B cell (primary cell): ENCODE results near the gene MRPL14. TPM values are rescaled to one million over a fixed set of nuclear protein-coding genes. Genes with fewer than 3 reads are reported as not detected.

Source experiments
- ATAC-seq: fragments of 200-7000 bp; cut with Tn5 transposase; one replicate; pipeline ENCODE4 v1.10.0; 2021; ENCODE audit warnings: low read depth, mild to moderate bottlenecking, moderate number of reproducible peaks, moderate library complexity
- CTCF ChIA-PET: fragments of 350-600 bp; sonication (Branson Sonifier 250); formaldehyde crosslinking; loops from one replicate; lab custom pipeline; 2021; ENCODE audit warnings: antibody characterized with exemption, inconsistent platforms; lab: Charles Lee
- POLR2A ChIA-PET: fragments of 350-600 bp; sonication (Branson Sonifier 250); formaldehyde crosslinking; loops from one replicate; lab custom pipeline; 2021; ENCODE audit warnings: antibody characterized with exemption; lab: Charles Lee
- DNase-seq: peaks from one replicate; pipeline ENCODE4 v3.0.0; 2013
- H2AFZ ChIP-seq: 2 replicates; pipeline ENCODE4 v1.6.1; 2012; ENCODE audit warnings: mild to moderate bottlenecking, low read depth, low read length; ENCODE audit not compliant: insufficient read depth, poor library complexity, severe bottlenecking
- H3K27ac ChIP-seq, 2 donors: 1 replicate in 1 of 2; 2 replicates in 1 of 2; pipeline ENCODE4 v1.5.1; 2012 to 2013; ENCODE audit warnings: low read length in 2 of 2, mild to moderate bottlenecking in 2 of 2, moderate library complexity in 1 of 2
- H3K27me3 ChIP-seq, 4 experiments: fragments of 200-600 bp in 1 of 4; sonication (generic) in 1 of 4; replicated peaks in 1 of 4; 1 replicate in 2 of 4; 2 replicates in 2 of 4; pipeline versions ENCODE4 v1.6.1 to v1.7.0; 2013 to 2016; ENCODE audit warnings: low read length in 3 of 4, mild to moderate bottlenecking in 2 of 4, mixed read lengths in 1 of 4, moderate library complexity in 1 of 4; ENCODE audit not compliant: insufficient read depth in 4 of 4, control insufficient read depth in 3 of 4; ENCODE audit errors: control extremely low read depth in 1 of 4
- H3K36me3 ChIP-seq, 2 experiments: replicated peaks in 1 of 2; 1 replicate in 1 of 2; 2 replicates in 1 of 2; pipeline versions ENCODE4 v1.6.1 to v1.7.1; 2013; ENCODE audit warnings: low read length in 1 of 2; ENCODE audit not compliant: insufficient read depth in 2 of 2, control insufficient read depth in 1 of 2; ENCODE audit errors: control extremely low read depth in 1 of 2, extremely low read depth in 1 of 2
- H3K4me1 ChIP-seq, 2 donors: fragments of 200-600 bp in 1 of 2; sonication (generic) in 1 of 2; 1 replicate in 1 of 2; 2 replicates in 1 of 2; pipeline versions ENCODE4 v1.5.1 to v1.6.1; 2013 to 2017; ENCODE audit warnings: low read length in 2 of 2; ENCODE audit not compliant: control insufficient read depth in 2 of 2, insufficient read depth in 2 of 2
- H3K4me2 ChIP-seq: replicated peaks from 2 replicates; pipeline ENCODE3; 2012; ENCODE audit warnings: mild to moderate bottlenecking, low read depth, low read length; ENCODE audit not compliant: poor library complexity, severe bottlenecking
- H3K4me3 ChIP-seq, 5 experiments: fragments of 200-600 bp in 1 of 5; sonication (generic) in 1 of 5; 1 replicate in 3 of 5; 2 replicates in 2 of 5; pipeline versions ENCODE4 v1.5.1 to v1.7.0; 2011 to 2016; ENCODE audit warnings: low read length in 4 of 5, mild to moderate bottlenecking in 4 of 5, low read depth in 2 of 5, control low read depth in 1 of 5, moderate library complexity in 1 of 5; ENCODE audit not compliant: insufficient read depth in 1 of 5; ENCODE audit errors: control extremely low read depth in 1 of 5, extremely low read depth in 1 of 5
- H3K79me2 ChIP-seq: fragments of 200-600 bp; sonication (generic); one replicate; pipeline ENCODE4 v1.6.0; 2016; ENCODE audit warnings: low read length; ENCODE audit not compliant: control insufficient read depth, insufficient read depth
- H3K9ac ChIP-seq: fragments of 200-600 bp; sonication (generic); 2 replicates; pipeline ENCODE4 v1.6.1; 2017; ENCODE audit warnings: mild to moderate bottlenecking, low read length, moderate library complexity
- H3K9me3 ChIP-seq, 3 donors: one replicate each; pipeline versions ENCODE4 v1.6.1 to v1.7.1; 2013; ENCODE audit warnings: low read length in 2 of 3; ENCODE audit not compliant: control insufficient read depth in 2 of 3, insufficient read depth in 1 of 3; ENCODE audit errors: control extremely low read depth in 1 of 3
- H4K20me1 ChIP-seq: 2 replicates; pipeline ENCODE4 v1.6.0; 2012; ENCODE audit warnings: mild to moderate bottlenecking, low read length; ENCODE audit not compliant: insufficient read depth, control insufficient read depth, poor library complexity, severe bottlenecking
- H3K27ac Mint-ChIP-seq: one replicate; pipeline ENCODE4 v1.8.0; 2021; ENCODE audit warnings: mixed read lengths
- H3K27me3 Mint-ChIP-seq: one replicate; pipeline ENCODE4 v1.8.0; 2021; ENCODE audit warnings: mixed read lengths
- H3K4me1 Mint-ChIP-seq: one replicate; pipeline ENCODE4 v1.8.0; 2021; ENCODE audit warnings: mixed read lengths
- H3K4me3 Mint-ChIP-seq: one replicate; pipeline ENCODE4 v1.8.0; 2021; ENCODE audit warnings: mixed read lengths
- H3K9me3 Mint-ChIP-seq: one replicate; pipeline ENCODE4 v1.8.0; 2022; ENCODE audit warnings: mixed read lengths; ENCODE audit not compliant: insufficient read depth
- EZH2 ChIP-seq: IDR thresholded peaks from 2 replicates; pipeline ENCODE4 v1.6.1; 2012; ENCODE audit warnings: borderline replicate concordance, low read depth, mild to moderate bottlenecking, moderate library complexity, low read length; ENCODE audit not compliant: insufficient read depth, poor library complexity, severe bottlenecking
- WGBS: methylation state at CpG from one replicate; pipeline ENCODE4 v1.1.5; 2013; ENCODE audit warnings: missing lambda C conversion rate; ENCODE audit not compliant: insufficient coverage; 5-methylcytosine and 5-hydroxymethylcytosine counted together
- intact Hi-C: fragments of 100-400 bp; cut with micrococcal nuclease; formaldehyde crosslinking; loops from one replicate; pipeline ENCODE4 v1.10.0; 2022
- polyA plus RNA-seq: library from polyadenylated mRNA; depleted of rRNA; stranded (reverse); fragments of >200 nt; gene quantifications from 2 replicates; pipeline ENCODE4 v1.2.3, GENCODE V29; 2012
- total RNA-seq, 2 donors: library from RNA; stranded (reverse); fragments of 120-200 nt in 1 of 2; gene quantifications; 1 replicate in 1 of 2; 2 replicates in 1 of 2; pipeline versions ENCODE4 v1.2.3 to v1.2.4, GENCODE V29; 2013 to 2022
- TF ChIP-seq, protein P1 (sequence below): fragments of 200-600 bp; IDR thresholded peaks from one replicate; pipeline ENCODE4 v1.8.0; 2022; ENCODE audit warnings: antibody characterized with exemption, mild to moderate bottlenecking

Gene MRPL14
- total and polyA plus RNA-seq, 2 donors (not counting 1 experiment from before 2014, with no cell fraction given) = 16.7 to 23.5 TPM

- H2AFZ ChIP-seq = no peak overlapping the region
- ATAC-seq (no peak), DNase-seq (no peak)
- intact Hi-C loops = no loop called here
- Mint-ChIP-seq H3K4me1 (no peaks in the 10 kb centered on the region), H3K9me3 (no peaks in the 10 kb centered on the region), H3K4me3 (no peak overlapping the region), H3K27ac (no peak overlapping the region), H3K27me3 (no peaks in the 10 kb centered on the region)
- H3K4me1 ChIP-seq = no peaks in the 10 kb centered on the region
- H3K4me2 ChIP-seq = no peak overlapping the region
- CTCF ChIA-PET = interaction anchor here (0.9 to 6.5 kb wide), 10 partner anchors 11 to 243 kb away, joined by 3 to 89 read pairs (median 5); partner anchors contain the start of gene TMEM151B
- TF ChIP-seq, protein P1, sequence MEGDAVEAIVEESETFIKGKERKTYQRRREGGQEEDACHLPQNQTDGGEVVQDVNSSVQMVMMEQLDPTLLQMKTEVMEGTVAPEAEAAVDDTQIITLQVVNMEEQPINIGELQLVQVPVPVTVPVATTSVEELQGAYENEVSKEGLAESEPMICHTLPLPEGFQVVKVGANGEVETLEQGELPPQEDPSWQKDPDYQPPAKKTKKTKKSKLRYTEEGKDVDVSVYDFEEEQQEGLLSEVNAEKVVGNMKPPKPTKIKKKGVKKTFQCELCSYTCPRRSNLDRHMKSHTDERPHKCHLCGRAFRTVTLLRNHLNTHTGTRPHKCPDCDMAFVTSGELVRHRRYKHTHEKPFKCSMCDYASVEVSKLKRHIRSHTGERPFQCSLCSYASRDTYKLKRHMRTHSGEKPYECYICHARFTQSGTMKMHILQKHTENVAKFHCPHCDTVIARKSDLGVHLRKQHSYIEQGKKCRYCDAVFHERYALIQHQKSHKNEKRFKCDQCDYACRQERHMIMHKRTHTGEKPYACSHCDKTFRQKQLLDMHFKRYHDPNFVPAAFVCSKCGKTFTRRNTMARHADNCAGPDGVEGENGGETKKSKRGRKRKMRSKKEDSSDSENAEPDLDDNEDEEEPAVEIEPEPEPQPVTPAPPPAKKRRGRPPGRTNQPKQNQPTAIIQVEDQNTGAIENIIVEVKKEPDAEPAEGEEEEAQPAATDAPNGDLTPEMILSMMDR = no peak
- TF ChIP-seq EZH2 = no peak
- H3K9me3 ChIP-seq = no peaks in the 10 kb centered on the region
- POLR2A ChIA-PET = no interaction called here
- no peak overlapping the region for H3K27ac ChIP-seq
- no peaks in the 10 kb centered on the region for H3K36me3 ChIP-seq
- H3K9ac ChIP-seq = no peak overlapping the region
- H4K20me1 ChIP-seq = peaks cover 6% of the 10 kb centered on the region
- H3K27me3 ChIP-seq = no peaks in the 10 kb centered on the region
- 90% methylated on average over 9 of the region's 10 CpGs for WGBS
- no peaks in the 10 kb centered on the region for H3K79me2 ChIP-seq
- no peak overlapping the region for H3K4me3 ChIP-seq
Observed at GRCh38 chr6:44094403-44095242, 32.6 kb downstream of the MRPL14 start.

DNA sequence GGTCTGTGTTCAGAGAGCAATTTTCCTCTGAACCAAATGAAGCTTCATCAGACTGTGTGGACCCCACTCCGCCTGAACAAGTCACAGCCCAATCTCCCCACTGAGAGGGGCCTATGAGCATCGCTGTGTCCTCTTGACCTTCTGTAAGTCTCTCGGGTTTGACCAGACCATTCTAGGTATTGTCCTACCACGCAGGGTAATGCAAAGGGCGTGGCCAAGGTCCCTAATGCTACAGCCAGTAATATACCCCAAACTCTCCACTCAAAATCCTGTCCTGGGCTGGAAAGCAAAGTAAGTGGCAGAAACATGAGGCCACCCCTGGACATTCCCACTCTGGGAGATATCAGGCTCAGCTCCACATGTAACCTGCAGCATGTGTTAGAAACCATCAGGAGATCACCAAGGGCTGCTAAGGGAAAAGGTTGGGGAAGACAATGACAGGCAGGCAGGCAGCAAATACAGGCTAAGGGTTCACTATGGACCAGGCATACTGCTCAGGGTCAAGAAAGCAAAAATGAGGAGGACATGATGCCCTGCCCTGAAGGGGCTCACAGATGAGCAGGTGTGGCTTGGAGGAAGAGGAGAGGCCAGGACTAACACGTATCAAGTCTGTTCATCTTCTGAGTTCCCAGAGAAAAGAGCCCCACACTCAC is 33.4 kb downstream of the MRPL14 start:
- ChIA-PET CTCF (interaction anchor here (0.6 to 6.5 kb wide), 7 partner anchors 15 to 244 kb away, joined by 3 to 89 read pairs (median 6); partner anchors contain the start of gene TMEM151B), POLR2A (no interaction called here)
- no peak overlapping the region for H3K9ac ChIP-seq
- no peak overlapping the region for H2AFZ ChIP-seq
- no peaks in the 10 kb centered on the region for H3K27me3 Mint-ChIP-seq
- ATAC-seq (no peak), DNase-seq (no peak)
- no peak overlapping the region for H3K4me3 ChIP-seq
- peaks cover 6% of the 10 kb centered on the region for H4K20me1 ChIP-seq
- no peaks in the 10 kb centered on the region for H3K27me3 ChIP-seq
- H3K4me1 ChIP-seq = no peaks in the 10 kb centered on the region
- no peaks in the 10 kb centered on the region for H3K4me1 Mint-ChIP-seq
- no peaks in the 10 kb centered on the region for H3K9me3 ChIP-seq
- H3K27ac ChIP-seq = no peak overlapping the region
- TF ChIP-seq, protein P1 = no peak
- no peak for TF ChIP-seq EZH2
- intact Hi-C loops = no loop called here
- no peak overlapping the region for H3K4me2 ChIP-seq
- no peak overlapping the region for H3K4me3 Mint-ChIP-seq
- H3K36me3 ChIP-seq = no peaks in the 10 kb centered on the region
- WGBS = 96% methylated on average over 5 of the region's 6 CpGs
- H3K27ac Mint-ChIP-seq = no peak overlapping the region
- H3K9me3 Mint-ChIP-seq = no peaks in the 10 kb centered on the region
- H3K79me2 ChIP-seq = no peaks in the 10 kb centered on the region
